Stimulated activated CD4-positive, alpha-beta T cell treated with anti-CD3 and anti-CD28 coated beads, TNF-alpha, amount 100 ng/mL, for 1 hour (primary cell): ENCODE measurements around the gene ADIRF.

Experiments
- DNase-seq, 3 donors: peaks; one replicate each; pipeline ENCODE4 v3.0.0-alpha.2; 2020; ENCODE audit warnings: low read depth in 3 of 3, low spot score in 1 of 3

The ADIRF gene

GRCh38 chr10:86960003-86960862 lies 8.0 kb upstream of the ADIRF start:
- no peak for DNase-seq

GRCh38 chr10:86960863-86961434 lies 7.3 kb upstream of the ADIRF start:
- no peak for DNase-seq

GRCh38 chr10:86961481-86962091 lies 6.7 kb upstream of the ADIRF start:
- no peak for DNase-seq

GRCh38 chr10:86962136-86962980 lies 5.9 kb upstream of the ADIRF start:
- no peak for DNase-seq

- no peak for DNase-seq
These were observed 5.3 kb upstream of the ADIRF start for GRCh38 chr10:86962981-86963310.

- no peak for DNase-seq
These were observed 4.9 kb upstream of the ADIRF start for GRCh38 chr10:86963341-86963919.

- DNase-seq, result no peak
These were observed 4.0 kb upstream of the ADIRF start for GRCh38 chr10:86964061-86964846.

GRCh38 chr10:86964847-86965190 lies 3.5 kb upstream of the ADIRF start:
- no peak for DNase-seq

- DNase-seq, result no peak
These were observed 2.2 kb upstream of the ADIRF start for GRCh38 chr10:86965986-86966654.

- DNase-seq, result no peak
These were observed 771 bp upstream of the ADIRF start for GRCh38 chr10:86967481-86967941.

- DNase-seq, result no peak
These were observed 693 bp downstream of the ADIRF start for GRCh38 chr10:86968994-86969355.

GRCh38 chr10:86969421-86970041 lies 1.2 kb downstream of the ADIRF start:
- DNase-seq, result no peak

- no peak for DNase-seq
These were observed 2.1 kb downstream of the ADIRF start for GRCh38 chr10:86970162-86970981.

- DNase-seq, result no peak
These were observed 2.6 kb downstream of the ADIRF start for GRCh38 chr10:86970982-86971231.

GRCh38 chr10:86971232-86971991 lies 3.1 kb downstream of the ADIRF start:
- DNase-seq, result peak; percentile 81 to 85 (median 84)

- DNase-seq, result no peak
These were observed 4.5 kb downstream of the ADIRF start for GRCh38 chr10:86972613-86973380.

- no peak for DNase-seq
These were observed 6.2 kb downstream of the ADIRF start for GRCh38 chr10:86974484-86974883.
